Lung (tissue), 12 donors: Measurements from ENCODE around the gene TPP2. TPM values are rescaled to one million over a fixed set of nuclear protein-coding genes. Genes with fewer than 3 reads are reported as not detected.

ENCODE experiments used
- ATAC-seq: fragments of 200-7000 bp; cut with Tn5 transposase; one replicate; pipeline ENCODE4 v1.9.1; 2020; ENCODE audit warnings: moderate number of reproducible peaks; ENCODE audit not compliant: insufficient read depth, low FRiP score
- DNase-seq, 3 donors: peaks; one replicate each; pipeline ENCODE4 v3.0.0-alpha.2; 2013 to 2017
- H3K27ac ChIP-seq, 2 donors: one replicate each; pipeline ENCODE4 v1.5.1; 2013; ENCODE audit warnings: mild to moderate bottlenecking in 2 of 2, moderate library complexity in 2 of 2, control low read depth in 1 of 2, inconsistent platforms in 1 of 2, low read depth in 1 of 2, low read length in 1 of 2
- H3K27me3 ChIP-seq, 3 donors: one replicate each; pipeline ENCODE4 v1.5.1; 2013; ENCODE audit warnings: low read length in 2 of 3; ENCODE audit not compliant: control insufficient read depth in 3 of 3, insufficient read depth in 3 of 3
- H3K36me3 ChIP-seq, 4 donors: one replicate each; pipeline ENCODE4 v1.5.1; 2013; ENCODE audit warnings: low read length in 4 of 4, mild to moderate bottlenecking in 1 of 4, moderate library complexity in 1 of 4; ENCODE audit not compliant: control insufficient read depth in 4 of 4, insufficient read depth in 4 of 4
- H3K4me1 ChIP-seq, 5 donors: one replicate each; pipeline ENCODE4 v1.5.1; 2013; ENCODE audit warnings: low read length in 5 of 5, mild to moderate bottlenecking in 2 of 5, moderate library complexity in 1 of 5; ENCODE audit not compliant: control insufficient read depth in 5 of 5, insufficient read depth in 5 of 5
- H3K4me3 ChIP-seq: one replicate; pipeline ENCODE4 v1.5.1; 2013; ENCODE audit warnings: mild to moderate bottlenecking, control low read depth, moderate library complexity
- H3K9ac ChIP-seq, 2 donors: one replicate each; pipeline ENCODE4 v1.5.1; 2013; ENCODE audit warnings: low read length in 2 of 2, control low read depth in 1 of 2; ENCODE audit not compliant: insufficient read depth in 1 of 2
- H3K9me3 ChIP-seq, 4 donors: one replicate each; pipeline ENCODE4 v1.5.1; 2013; ENCODE audit warnings: low read length in 3 of 4, mild to moderate bottlenecking in 1 of 4, moderate library complexity in 1 of 4; ENCODE audit not compliant: control insufficient read depth in 4 of 4, insufficient read depth in 3 of 4
- CTCF ChIP-seq: IDR thresholded peaks from 2 replicates; pipeline ENCODE4 v1.5.1; 2012; ENCODE audit warnings: mild to moderate bottlenecking; ENCODE audit errors: control extremely low read depth, extremely low read depth
- WGBS, 2 donors: extraction: QIAGEN DNeasy Blood & Tissue Kit; methylation state at CpG; one replicate each; pipeline ENCODE4 v1.1.7; 2013; 5-methylcytosine and 5-hydroxymethylcytosine counted together
- polyA plus RNA-seq, 2 donors: library from polyadenylated mRNA; stranded (reverse); fragments of 200-250 nt; gene quantifications; one replicate each; pipeline ENCODE4 v1.2.1, GENCODE V29; 2013
- total RNA-seq, 2 donors: library from RNA; depleted of rRNA in 1 of 2; stranded (reverse); fragments of >200 nt in 1 of 2; gene quantifications; one replicate each; pipeline ENCODE4 v1.2.1, GENCODE V29; 2014 to 2021
- donor health status: control.
- donor health status: control.
- donor health status: Bipolar disorder and iron deficiency.
- donor health status: healthy.
- donor health status: DM: yes; HTN: yes; CAD: no.

The TPP2 gene
- total and polyA plus RNA-seq, 4 donors = 19.9 to 78.8 (median 29.8) TPM

DNA sequence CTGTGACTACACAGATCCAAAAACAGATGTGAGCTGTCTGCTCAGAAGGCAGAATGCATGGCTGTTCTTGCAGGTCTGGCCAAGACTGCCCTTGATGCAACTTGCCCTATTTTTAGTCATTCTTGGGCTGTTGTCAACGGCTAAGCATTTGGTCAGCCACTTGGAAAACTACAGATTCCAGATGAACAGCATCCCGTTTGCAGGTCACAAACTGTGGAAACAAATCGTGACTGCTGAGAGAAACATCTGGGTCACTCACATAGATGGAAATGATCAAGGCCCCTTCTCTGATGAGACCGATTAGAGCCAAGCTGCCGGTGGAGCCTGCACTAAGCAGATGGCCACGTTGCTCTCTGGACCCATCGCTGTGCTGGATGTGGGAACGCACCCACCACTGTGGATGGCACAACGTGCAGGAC lies 113.5 kb downstream of the TPP2 start:
- no peak for TF ChIP-seq CTCF
- H3K9me3 ChIP-seq = peaks cover 0 to 2% (median 0%) of the 10 kb centered on the region in 4 donors
- no peak for ATAC-seq
- H3K36me3 ChIP-seq = no peaks in the 10 kb centered on the region
- no peak overlapping the region for H3K9ac ChIP-seq
- peak in 1 of 3 donors; percentile 28 for DNase-seq
- no peaks in the 10 kb centered on the region for H3K4me1 ChIP-seq
- H3K4me3 ChIP-seq = no peak overlapping the region
- no peak overlapping the region for H3K27ac ChIP-seq
- WGBS, 2 donors = 85 to 86% methylated on average over 9 of the region's 9 CpGs
- no peaks in the 10 kb centered on the region for H3K27me3 ChIP-seq

DNA sequence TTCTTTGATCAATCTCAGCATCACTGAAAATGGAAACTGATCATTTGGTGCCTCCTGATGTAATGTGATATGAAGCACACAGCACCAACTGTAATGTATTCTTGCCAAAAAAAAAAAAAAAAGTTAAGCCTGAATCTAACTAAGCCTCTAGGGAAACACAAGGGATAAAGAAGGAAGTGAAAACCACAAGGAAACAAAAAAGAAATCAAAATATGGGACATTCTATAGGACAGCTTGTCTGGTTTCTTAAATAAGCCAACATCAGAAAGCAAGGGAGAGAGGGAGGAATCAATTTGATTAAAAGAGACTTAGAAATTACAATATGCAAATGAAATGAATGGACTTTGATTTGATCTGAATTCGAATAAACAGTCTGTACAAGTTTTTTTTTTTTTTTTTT lies 118.7 kb downstream of the TPP2 start:
- H3K9me3 ChIP-seq = no peaks in the 10 kb centered on the region
- no peak overlapping the region for H3K9ac ChIP-seq
- no peak for ATAC-seq
- no peak overlapping the region for H3K27ac ChIP-seq
- DNase-seq = no peak
- H3K36me3 ChIP-seq = no peaks in the 10 kb centered on the region
- 59 to 72% methylated on average over 1 of the region's 1 CpG for WGBS, 2 donors
- TF ChIP-seq CTCF = no peak
- H3K27me3 ChIP-seq = no peaks in the 10 kb centered on the region
- peaks cover 0 to 5% (median 0%) of the 10 kb centered on the region in 5 donors for H3K4me1 ChIP-seq
- no peak overlapping the region for H3K4me3 ChIP-seq

DNA sequence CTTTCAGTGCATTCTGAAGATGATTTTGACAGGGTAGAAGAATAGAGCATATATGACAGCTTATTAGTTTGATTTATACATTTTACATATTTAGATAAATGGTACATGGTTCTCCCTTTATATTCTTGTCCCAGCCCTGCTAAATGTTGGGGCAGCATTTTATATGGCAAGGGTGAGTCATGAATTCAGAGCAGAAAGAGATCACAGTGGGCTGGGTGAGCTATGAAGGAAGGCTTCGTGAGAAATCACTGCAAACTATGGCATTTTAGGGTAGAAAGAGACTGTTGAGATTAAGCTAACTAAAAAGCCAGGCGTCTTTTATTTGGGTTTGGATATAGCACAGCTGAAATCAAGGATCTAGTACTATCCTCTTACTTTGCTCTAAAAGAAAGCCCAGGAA lies 122.0 kb downstream of the TPP2 start:
- TF ChIP-seq CTCF = no peak
- Histone ChIP-seq H3K9ac (no peak overlapping the region), H3K36me3 (no peaks in the 10 kb centered on the region), H3K9me3 (no peaks in the 10 kb centered on the region), H3K27ac (no peak overlapping the region), H3K4me3 (no peak overlapping the region), H3K27me3 (no peaks in the 10 kb centered on the region), H3K4me1 (peaks cover 0 to 8% (median 0%) of the 10 kb centered on the region in 5 donors)
- ATAC-seq = no peak
- 80 to 83% methylated on average over 2 of the region's 2 CpGs for WGBS, 2 donors
- no peak for DNase-seq

- no peak for TF ChIP-seq CTCF
- H3K36me3 ChIP-seq = no peaks in the 10 kb centered on the region
- WGBS, 2 donors = 27 to 32% methylated on average over 1 of the region's 1 CpG
- no peak overlapping the region for H3K9ac ChIP-seq
- no peak overlapping the region for H3K27ac ChIP-seq
- H3K27me3 ChIP-seq = no peaks in the 10 kb centered on the region
- H3K4me3 ChIP-seq = no peak overlapping the region
- H3K9me3 ChIP-seq = no peaks in the 10 kb centered on the region
- H3K4me1 ChIP-seq = peaks cover 0 to 8% (median 0%) of the 10 kb centered on the region in 5 donors
- DNase-seq = peak in 1 of 3 donors; percentile 9
- ATAC-seq = no peak
Measured at GRCh38 chr13:102721800-102722231, 125.0 kb downstream of the TPP2 start.
